Measurements from ENCODE around the gene PEAK1. TPM values are rescaled to one million over a fixed set of nuclear protein-coding genes. Genes with fewer than 3 reads are reported as not detected.

PEAK1 gene
- polyA plus RNA-seq, 1 donor (not counting 4 experiments of a cell fraction or from before 2014, with no cell fraction given) = 5.9 TPM

GRCh38 chr15:77225088-77225487, 194.8 kb downstream of the PEAK1 start:
- H3K9me1 ChIP-seq (ENCODE audit: control insufficient read depth, extremely low read depth, insufficient read depth, low read length) = no peaks in the 10 kb centered on the region
- no peaks in the 10 kb centered on the region for H3K27me3 ChIP-seq (ENCODE audit: control insufficient read depth, extremely low read depth, insufficient read depth, low read length)
- H2AFZ ChIP-seq (ENCODE audit: control insufficient read depth, low read length) = no peak overlapping the region
- no peak overlapping the region for H3K27ac ChIP-seq (ENCODE audit: control insufficient read depth, insufficient read depth, low read length)
- TF ChIP-seq CTCF (optimal IDR thresholded peaks at IDR 0.05 in 1 of 3, IDR thresholded peaks at IDR 0.05 in 1 of 3, conservative IDR thresholded peaks at IDR 0.05 in 1 of 3; ENCODE audit: extremely low read depth in 1 of 3, insufficient read depth in 2 of 3, low read length in 3 of 3) (no peak), EZH2 (IDR thresholded peaks at IDR 0.05; ENCODE audit: low read length) (no peak)
- no peak overlapping the region for H3K9ac ChIP-seq (ENCODE audit: control insufficient read depth, extremely low read depth, insufficient read depth, low read length)
- FAIRE-seq (no peak), DNase-seq (ENCODE audit: low read depth, low spot score) (no peak)
- no peaks in the 10 kb centered on the region for H4K20me1 ChIP-seq (ENCODE audit: control insufficient read depth, extremely low read depth, insufficient read depth, low read length)
- dilution Hi-C loops (cut with MboI; ENCODE audit: extremely low pct_ligation_motif_present, low sequenced_read_pairs) = no loop called here
- H3K79me2 ChIP-seq (ENCODE audit: control insufficient read depth, insufficient read depth, low read length) = no peaks in the 10 kb centered on the region
- H3K9me3 ChIP-seq (ENCODE audit: control insufficient read depth, low read depth, low read length) = no peaks in the 10 kb centered on the region
- H3K36me3 ChIP-seq (ENCODE audit: control insufficient read depth in 2 of 2, extremely low read depth in 1 of 2, insufficient read depth in 2 of 2, low read length in 2 of 2) = no peaks in the 10 kb centered on the region
- H3K4me3 ChIP-seq (ENCODE audit: control insufficient read depth in 2 of 3, extremely low read depth in 1 of 3, insufficient read depth in 2 of 3, low read depth in 1 of 3, low read length in 3 of 3) = no peak overlapping the region
- no peak overlapping the region for H3K4me2 ChIP-seq (ENCODE audit: control insufficient read depth, extremely low read depth, insufficient read depth, low read depth, low read length)
- H3K4me1 ChIP-seq (ENCODE audit: control insufficient read depth, extremely low read depth, insufficient read depth, low read length) = no peaks in the 10 kb centered on the region

GRCh38 chr15:77224352-77224751, 195.6 kb downstream of the PEAK1 start:
- Histone ChIP-seq H3K27me3 (ENCODE audit: control insufficient read depth, extremely low read depth, insufficient read depth, low read length) (no peaks in the 10 kb centered on the region), H2AFZ (ENCODE audit: control insufficient read depth, low read length) (no peak overlapping the region), H3K4me1 (ENCODE audit: control insufficient read depth, extremely low read depth, insufficient read depth, low read length) (no peaks in the 10 kb centered on the region), H3K79me2 (ENCODE audit: control insufficient read depth, insufficient read depth, low read length) (no peaks in the 10 kb centered on the region), H3K36me3 (ENCODE audit: control insufficient read depth in 2 of 2, extremely low read depth in 1 of 2, insufficient read depth in 2 of 2, low read length in 2 of 2) (no peaks in the 10 kb centered on the region), H3K4me3 (ENCODE audit: control insufficient read depth in 2 of 3, extremely low read depth in 1 of 3, insufficient read depth in 2 of 3, low read depth in 1 of 3, low read length in 3 of 3) (no peak overlapping the region), H3K9me1 (ENCODE audit: control insufficient read depth, extremely low read depth, insufficient read depth, low read length) (no peaks in the 10 kb centered on the region), H3K9ac (ENCODE audit: control insufficient read depth, extremely low read depth, insufficient read depth, low read length) (no peak overlapping the region), H3K9me3 (ENCODE audit: control insufficient read depth, low read depth, low read length) (no peaks in the 10 kb centered on the region), H4K20me1 (ENCODE audit: control insufficient read depth, extremely low read depth, insufficient read depth, low read length) (no peaks in the 10 kb centered on the region), H3K4me2 (ENCODE audit: control insufficient read depth, extremely low read depth, insufficient read depth, low read depth, low read length) (no peak overlapping the region), H3K27ac (ENCODE audit: control insufficient read depth, insufficient read depth, low read length) (no peak overlapping the region)
- FAIRE-seq (no peak), DNase-seq (ENCODE audit: low read depth, low spot score) (no peak)
- dilution Hi-C loops (cut with MboI; ENCODE audit: extremely low pct_ligation_motif_present, low sequenced_read_pairs) = no loop called here
- TF ChIP-seq EZH2 (IDR thresholded peaks at IDR 0.05; ENCODE audit: low read length) = no peak
- no peak for TF ChIP-seq CTCF (optimal IDR thresholded peaks at IDR 0.05 in 1 of 3, IDR thresholded peaks at IDR 0.05 in 1 of 3, conservative IDR thresholded peaks at IDR 0.05 in 1 of 3; ENCODE audit: extremely low read depth in 1 of 3, insufficient read depth in 2 of 3, low read length in 3 of 3)

Measured in keratinocyte (primary cell).